GDM1 (cell line): ENCODE results near the gene GRB10.
A peak's percentile ranks its signal among the peaks of the same experiment; 100 is the strongest.

Source experiments
- DNase-seq: peaks from one replicate; lab custom pipeline; 2025; lab: John Stamatoyannopoulos, UW

The GRB10 gene

DNA sequence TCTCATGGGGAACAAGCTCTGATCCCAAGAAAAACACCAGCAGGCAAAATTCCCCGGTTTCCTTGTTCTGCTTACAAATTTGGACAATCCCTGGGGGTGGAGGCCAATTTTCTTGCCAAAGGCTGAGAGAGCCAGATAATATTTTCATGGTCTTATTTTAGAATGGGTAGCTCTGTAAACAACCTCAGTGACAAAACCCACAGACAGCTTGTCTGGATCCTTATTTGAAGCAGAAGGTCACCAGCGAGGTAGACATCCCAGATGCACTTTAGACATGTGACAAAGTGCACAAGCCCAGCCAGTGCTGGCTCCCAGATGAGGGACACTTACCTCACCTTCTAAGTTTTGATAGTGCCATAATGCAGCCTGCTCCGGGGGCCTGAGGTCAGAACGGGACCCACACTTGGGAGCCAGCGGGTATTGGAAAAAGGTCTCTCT, 114.9 kb downstream of the GRB10 start:
- DNase-seq, result no peak

DNA sequence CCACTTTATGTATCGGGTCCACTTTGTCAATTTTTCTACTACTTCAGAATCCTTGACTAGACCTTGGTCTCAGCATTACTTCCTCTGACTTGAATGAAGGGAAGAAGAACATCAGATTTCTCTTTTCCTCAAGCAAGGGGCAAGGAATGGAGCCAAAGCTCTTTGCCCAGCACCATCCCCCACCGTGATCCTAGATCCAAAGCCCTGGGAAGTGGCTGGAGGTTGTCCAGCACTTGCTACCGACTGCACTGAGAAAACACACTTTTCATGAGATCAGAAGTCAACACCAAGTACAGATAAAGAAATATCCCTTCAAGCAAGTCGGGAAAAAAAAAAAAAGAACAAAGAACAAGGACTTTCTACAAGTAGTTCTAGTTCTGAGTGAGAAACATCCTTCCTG, 115.4 kb downstream of the GRB10 start:
- DNase-seq, result no peak

DNA sequence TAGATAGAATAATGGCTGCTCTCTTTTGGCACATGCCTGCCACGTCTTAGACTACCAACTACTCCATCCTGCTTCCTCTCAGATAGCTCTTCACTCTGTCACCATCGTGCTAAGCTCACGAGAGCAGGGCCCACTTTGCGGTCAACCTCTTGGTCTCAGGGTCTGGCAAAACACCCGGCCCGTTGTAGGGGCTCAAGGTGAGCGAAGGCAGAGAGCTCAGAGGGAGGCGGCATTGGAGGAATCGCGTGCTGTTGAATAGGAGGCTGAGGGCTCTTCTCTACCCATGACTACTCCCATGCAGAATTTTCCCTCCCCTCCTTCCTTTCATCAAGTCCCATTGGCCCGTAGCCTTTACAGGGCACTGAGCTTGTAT, 116.6 kb downstream of the GRB10 start:
- DNase-seq, result no peak

DNA sequence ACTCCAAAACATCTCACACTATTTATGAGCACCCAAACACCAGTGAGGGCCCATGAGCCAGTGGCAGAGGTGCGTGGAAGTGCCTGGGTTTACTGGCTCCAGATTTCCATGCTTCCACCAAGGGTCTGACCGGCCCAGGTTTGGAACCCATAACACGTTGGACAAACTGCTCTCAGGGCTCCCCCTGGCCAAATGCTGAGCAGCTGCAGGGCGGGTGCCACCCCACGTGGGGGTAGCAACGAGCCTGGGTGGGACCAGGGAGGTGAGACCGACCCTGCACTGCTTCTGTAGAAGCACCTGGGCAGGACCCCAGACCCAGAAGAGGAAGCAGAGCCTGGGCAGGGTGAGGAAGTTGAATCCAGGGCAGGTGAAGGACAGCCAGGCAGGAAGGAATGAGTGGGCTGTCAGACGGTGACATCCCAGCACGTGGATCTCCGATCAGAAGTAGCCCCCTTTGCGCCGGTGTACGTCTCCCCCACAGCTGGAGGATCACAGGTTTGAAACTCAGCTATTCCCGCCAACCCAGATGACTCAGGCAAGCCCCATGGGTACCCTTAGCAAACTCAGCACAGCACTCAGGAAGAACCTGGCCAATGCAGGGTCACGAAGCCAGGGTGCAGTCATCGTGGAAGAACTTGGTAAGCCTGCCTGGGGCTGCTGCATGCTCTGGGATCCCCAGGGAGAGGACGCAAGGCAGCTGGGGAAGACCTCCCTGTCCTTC, 117.1 kb downstream of the GRB10 start:
- DNase-seq, result no peak

DNA sequence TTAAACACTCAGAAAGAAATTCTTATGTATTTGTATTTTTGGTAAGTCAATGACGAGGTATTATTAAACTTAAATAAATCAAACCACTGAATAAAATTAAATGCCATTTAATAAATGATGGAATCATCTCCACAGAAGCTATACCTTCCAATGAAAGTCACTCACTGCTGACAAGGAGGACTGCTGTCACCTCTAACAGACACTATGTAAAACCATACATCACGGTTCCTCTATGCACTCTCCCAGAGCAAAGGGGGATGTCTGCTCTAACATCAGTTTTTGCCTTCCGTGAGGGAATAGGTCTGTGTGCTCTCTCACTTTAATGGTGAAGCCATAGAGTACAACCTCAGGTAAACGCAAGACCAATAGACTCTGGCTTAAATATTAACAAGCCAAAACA, 117.8 kb downstream of the GRB10 start:
- DNase-seq, result no peak

DNA sequence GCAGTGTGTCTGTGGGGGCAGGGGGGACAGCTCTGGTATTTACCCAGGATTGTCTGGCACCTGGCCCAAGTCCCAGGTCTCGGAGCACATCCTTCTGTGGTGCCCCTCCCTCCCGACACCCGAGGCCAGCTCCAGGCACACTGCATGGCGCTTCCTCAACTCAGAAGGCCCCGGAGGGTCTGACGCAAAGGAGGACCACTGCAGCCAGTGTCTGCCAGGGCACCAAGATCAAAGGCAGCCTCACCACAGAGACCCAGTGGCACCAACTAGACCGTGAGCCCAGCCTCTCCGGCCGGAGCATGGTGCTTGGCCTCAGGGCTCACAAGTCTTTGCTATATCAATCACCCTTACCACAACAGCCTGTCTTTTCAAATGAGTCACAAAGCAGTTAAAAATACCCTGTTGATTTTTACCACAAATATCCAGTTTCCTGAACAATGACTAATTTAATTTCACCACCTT, 118.2 kb downstream of the GRB10 start:
- no peak for DNase-seq

DNA sequence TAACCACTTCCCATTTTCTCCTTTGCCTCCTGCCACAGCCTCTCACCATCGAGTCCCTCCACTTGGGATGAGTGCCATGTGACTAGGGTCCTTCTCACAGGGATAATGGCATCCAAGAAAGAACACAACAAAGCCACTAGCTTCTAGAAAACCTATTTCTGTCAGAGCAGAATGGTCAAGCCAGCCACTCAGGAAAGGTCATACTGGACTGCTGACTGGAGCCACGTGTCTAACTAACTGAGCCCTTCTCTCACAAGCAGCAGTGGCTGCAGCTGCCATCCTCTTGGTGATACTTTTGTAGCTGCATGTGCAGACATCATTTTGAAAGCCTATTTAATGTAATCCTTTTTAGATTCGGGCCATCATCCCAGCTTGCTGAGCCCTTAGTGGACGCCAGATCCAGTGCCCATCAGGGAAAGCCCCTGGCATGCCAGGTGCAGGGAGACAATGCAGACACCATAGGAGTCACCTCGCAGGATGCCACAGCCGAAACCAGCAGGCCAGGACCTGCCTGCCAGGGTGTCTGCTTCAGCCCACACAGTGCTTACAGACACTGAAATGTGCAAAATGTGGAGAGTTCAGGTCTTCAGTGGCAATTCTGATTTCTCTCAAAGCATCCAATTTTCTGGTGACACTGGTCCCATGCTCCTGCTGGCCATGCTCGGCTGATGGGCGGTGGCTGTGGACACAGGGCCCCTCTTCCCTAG, 119.1 kb downstream of the GRB10 start:
- DNase-seq, result no peak

DNA sequence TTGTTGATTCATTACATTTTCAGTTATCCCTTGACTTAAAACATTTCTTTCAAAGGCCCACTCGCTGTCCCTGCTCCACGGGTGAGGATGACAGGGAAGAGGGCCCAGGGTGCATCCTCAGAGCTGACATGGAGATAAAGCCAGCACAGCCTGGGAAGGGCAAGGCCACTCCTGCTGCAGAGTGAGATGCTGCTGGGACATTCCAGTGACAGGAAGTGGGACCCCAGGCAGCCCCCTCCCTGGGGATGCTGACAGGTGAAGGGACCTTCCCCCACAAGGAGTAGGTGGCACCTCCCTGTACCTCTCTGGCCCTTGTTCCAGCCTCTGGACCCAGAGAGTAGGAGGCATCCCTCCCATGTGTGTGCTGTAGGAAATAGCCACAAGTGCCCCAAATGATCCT, 119.7 kb downstream of the GRB10 start:
- DNase-seq, result no peak

DNA sequence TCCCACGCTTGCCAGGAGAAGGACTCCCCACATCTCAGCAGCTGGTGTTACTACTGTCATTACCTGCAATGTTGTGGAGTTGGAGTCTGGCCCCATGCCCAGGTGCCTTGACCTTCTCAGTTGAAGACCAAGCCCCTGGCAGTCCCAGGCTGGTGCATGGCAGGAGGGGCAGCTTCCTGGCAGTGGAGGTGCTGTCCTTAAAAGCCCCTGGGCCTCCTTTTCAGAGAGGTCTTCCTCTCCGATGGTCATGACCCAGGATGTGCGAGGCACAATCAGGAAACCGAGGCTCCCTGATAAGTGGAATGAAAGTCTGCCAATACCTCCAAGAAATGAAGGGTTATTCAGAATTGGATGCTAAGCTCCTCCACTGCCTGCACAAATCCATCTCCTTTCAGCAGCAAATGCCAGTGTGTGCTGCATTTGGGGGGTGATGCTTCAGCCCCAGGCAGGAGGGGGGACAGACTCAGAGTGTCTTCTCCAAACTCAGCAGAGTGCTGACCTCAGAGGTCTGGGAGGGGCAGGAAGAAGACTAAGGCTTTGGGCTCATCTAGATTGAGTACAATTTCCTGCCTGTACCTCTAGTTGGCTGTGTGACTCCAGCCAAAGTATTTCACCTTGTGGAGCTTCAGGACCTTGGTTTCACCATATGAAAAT, 120.5 kb downstream of the GRB10 start:
- no peak for DNase-seq

DNA sequence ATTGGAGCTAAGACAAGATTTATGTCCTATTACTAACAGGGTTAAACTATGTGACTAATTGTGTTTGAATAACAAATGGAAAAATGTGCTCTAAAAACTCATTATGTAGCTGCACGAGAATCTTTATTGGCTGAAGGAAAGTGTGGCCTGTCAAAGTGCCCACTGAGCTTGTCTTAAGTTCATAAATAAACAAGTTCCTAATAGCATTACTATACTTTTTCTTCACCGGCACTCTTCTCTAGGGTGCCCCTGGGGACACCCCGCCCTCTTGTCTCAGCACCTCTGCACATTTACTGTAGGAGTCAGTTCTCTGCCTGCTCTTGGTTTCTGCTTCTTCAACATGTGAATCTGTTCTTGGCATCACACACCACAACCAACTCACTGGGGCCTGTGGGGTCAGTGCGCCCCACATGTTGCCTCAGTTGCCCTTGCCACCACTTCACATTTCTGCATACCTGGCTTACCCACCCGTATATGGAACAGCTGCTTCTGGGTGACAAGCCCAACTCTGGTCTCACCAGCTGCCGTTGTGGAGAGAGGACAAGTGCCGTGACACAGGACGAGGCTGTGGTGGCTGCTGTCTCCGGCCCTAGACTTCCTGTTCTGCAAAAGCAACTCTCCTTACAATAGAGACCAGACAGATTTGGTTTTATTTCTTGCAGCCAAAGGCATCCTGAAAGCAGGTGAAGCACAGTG, 121.2 kb downstream of the GRB10 start:
- DNase-seq, result peak; percentile 16

DNA sequence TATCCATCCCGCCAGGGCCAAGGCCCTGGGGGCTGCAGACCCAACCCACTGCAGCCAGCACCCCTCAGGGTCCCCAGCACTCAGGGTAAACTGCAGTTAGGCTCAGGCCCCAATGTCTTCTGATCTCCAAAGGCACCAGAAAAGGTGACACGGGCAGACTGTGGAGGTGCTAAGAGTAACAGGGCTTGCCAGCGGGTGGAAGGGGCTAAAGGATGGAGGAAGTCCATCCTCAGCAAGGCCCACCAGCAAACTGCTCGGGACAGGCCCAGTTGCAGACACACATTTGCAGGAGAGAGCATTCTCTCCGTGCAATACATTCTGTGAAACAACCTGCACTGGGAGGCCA, 121.9 kb downstream of the GRB10 start:
- no peak for DNase-seq

DNA sequence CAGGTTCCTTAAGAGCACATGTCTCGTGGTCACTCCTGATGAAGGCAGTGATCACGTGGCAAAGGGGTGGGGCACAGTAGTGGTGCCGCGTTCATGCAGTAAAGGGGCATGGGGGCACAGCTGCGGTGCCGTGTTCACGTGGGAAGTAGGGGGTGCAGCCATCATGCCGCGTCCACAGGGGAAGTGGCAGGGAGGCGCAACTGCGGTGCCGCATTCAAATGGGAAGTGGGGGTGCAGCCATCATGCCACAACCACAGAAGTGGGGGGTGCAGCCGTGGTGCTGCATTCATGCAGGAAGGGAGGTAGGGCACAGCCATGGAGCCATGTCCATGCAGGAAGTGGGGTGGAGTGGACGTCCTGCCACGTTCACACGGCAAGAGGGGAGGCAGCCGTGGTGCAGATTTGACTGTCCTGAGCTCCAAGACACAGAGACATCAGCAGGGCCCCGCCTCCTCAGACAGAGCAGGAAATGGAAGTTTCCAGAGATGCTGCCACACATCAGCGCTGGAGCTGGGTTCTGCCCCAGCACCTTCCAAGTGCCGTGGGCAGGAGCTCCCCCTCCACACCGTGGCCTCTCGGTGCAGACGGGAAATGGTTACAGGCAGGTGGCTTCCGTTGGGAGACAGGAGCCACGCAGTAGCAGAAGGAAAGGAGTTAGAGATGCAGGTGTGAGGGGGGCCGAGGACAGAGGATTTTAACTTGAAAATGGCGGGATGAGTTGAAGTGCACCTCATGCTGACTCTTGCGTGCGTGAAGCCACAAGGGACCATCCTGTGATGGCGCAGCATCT, 122.5 kb downstream of the GRB10 start:
- DNase-seq, result no peak

DNA sequence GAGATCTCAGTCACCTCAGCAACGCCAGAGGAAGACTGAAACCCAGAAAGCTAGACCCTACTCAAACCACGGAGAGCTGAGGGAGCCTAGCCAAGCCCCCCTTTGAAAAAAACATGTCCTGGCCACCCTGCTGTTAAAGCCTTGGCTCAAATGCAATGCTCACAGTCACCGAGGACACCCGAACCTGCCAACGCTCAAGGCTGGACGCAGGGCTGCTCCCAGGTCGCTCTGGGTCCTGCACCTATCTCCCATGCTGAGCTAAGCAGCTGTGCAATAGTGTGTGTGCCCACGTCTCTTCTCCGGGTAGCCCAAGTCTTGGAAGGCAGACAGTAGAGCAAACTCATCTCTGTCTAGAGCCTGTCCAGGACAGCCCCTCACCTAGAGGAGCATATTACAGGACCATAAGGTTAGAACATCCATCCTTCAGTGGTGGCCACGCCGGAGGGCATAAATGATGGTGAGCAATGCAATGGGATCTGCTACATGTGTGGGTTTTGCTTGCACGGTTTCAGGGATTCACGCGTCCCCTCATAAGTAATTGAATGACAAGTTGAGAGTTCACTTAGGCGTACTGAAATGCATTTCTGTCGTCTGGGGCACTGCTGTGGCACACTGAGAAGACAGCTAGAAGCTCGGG, 123.2 kb downstream of the GRB10 start:
- DNase-seq, result no peak

DNA sequence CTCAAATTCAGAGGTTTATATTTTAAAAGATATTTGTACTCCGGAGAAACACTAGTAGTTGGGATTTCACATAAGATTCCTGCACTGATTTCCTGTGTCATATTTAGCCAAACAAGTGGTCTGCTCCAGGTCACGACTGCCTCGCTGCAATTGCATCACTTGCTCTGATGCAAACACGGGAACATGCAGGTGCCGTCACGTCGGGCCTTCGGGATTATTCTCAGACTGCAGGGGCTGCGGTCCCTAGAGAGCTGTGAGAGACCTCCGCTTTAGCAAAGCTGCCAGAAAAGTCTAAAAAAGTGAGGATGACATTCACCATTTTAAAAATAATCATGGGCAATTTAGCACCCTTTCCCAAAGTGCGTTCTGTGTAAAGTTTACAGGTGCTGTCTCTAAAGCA, 124.0 kb downstream of the GRB10 start:
- no peak for DNase-seq

DNA sequence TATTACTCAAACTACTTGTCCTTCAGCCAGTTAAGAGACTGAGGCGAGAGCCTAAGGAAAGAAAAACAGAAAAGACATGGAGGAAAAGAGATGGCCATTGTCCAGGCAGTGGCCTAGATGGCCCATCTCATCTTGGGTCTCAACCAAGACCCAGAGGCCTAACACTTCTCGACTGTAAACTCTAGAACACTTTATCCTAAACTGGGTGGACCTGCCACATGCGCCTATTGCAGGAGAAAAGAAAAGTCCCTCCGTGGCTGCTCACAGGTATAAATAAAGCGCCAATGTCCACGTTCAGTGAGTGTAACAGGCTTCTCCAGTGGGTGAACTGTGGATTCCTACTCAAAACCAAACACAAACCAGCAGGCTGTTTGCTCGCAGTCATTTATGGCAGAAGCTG, 124.8 kb downstream of the GRB10 start:
- no peak for DNase-seq

DNA sequence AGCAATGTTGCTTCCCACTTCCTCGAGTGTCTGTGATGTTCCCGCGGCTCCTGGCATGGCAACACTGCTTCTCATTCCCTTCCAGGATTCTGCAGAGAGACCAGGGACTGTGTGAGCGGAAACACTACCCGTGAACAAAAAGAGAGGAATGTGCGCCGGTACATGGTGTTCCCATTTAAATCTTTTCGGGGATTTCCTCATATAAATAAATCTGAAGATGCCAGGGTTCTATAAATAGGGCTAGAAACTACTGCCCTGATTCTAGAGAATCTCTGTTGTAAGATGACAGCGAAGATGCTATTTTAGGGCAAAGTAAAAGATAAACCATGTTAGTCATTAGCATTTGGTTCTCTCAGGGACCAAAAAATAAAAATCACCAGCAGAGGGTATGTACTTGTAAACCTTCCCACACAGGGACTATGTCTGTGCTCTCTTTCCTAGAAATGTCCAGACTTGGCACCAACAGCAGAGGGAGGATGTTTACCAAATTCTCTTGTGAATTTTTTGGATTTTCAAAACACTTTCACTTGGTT, 125.3 kb downstream of the GRB10 start:
- DNase-seq, result no peak

DNA sequence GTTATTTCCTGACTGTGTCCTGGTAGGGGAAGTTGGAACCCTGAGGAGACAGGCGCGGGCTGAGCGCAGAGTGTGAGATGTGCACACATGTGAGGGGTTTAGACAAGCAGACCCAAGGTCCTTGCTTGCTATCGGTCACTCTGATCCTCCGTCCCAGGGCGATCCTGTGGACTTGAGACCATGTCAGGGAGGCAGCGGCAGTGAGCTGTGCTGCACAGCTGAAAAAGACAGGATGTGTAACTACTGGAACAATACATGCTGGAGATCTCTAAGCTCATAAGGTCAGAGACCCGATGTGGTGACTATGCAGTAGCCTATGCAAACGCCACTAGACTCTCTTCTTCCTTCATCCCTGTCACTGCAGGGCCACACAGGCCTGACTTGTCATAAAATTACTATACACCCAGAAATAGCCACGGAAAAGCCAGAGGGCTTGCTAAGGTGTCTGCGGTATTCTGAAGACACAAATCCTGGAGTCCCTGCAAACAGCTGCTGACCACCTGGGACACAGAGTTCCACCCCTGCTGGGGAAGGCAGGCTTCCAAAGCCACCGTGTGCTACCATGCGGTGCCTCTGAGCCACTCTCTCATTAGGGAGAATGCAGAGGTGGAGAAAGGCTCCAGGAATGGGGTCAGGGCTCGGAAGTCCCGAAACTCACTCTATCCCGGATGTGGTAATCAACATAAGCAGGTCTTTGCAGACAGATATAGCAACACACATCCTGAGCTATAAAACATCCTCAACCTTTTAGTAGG, 126.4 kb downstream of the GRB10 start:
- DNase-seq, result no peak

DNA sequence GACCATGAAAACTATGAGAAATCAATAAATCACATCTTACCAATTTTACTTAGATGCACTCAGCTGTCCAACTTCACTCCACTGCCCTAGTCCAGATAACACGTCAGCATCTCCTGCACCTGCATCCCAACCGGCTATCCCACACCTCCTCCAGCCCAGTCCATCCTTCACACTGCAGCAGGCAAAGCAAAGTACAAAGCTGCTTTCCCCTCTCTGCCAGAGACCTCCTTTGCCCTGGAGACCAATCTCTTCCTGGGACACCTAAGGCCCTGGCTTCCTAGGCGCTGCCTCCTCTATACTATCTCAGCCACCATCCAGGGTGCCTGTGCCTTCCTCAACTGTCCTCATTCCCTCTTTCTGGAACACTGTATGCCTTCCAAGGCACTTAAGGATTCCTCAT, 127.2 kb downstream of the GRB10 start:
- no peak for DNase-seq

DNA sequence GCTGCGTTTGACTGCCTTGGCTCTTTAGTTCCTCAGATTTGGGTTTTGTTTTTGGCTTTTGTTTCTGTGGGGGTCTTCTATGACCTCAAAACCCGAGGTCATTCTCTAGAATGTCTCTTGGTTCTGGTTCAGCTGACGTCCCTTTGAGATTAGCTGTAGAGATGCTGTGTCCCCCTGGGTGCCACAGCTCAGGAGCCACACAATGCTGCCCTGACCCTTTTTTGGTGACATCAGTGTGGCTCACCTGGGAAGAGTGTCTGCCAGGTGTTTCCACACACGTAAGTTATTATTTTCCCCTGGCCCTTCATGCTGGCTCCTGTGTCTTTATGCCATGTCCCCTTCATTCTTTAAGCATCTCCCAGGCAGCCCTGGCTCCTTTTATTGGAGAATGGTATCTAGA, 127.7 kb downstream of the GRB10 start:
- DNase-seq, result no peak

DNA sequence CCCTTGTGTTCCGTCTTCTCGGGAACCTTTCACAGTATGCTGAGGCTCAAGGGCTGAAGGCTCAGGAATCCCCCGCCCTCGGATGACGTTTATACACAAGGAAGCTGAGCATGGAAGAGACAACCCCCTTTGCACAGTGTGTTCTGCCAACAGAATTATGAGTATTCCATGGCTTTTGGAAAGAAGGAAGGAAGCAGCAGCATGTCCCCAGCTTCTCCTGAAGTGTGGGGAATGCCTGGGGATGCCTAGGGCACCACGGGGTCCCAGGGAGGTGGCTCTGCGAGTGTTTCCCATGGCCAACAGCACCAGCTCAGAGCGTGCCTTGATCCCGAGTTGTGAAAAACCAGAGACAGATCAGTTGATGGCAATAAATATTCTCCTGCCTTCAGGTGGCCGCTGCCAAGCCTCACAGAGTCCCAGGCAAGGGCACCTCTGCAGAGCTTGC, 128.7 kb downstream of the GRB10 start:
- no peak for DNase-seq
